SH-SY5Y (cell line): ENCODE data around the gene GRK1.

Experiments used
- GATA2 ChIP-seq: IDR thresholded peaks from 2 replicates; pipeline ENCODE4 v1.6.1; 2011; ENCODE audit warnings: mild to moderate bottlenecking, low read depth, low read length
- GATA3 ChIP-seq: IDR thresholded peaks from 2 replicates; pipeline ENCODE4 v1.6.1; 2011; ENCODE audit warnings: low read depth, mild to moderate bottlenecking, low read length, moderate library complexity

DNA sequence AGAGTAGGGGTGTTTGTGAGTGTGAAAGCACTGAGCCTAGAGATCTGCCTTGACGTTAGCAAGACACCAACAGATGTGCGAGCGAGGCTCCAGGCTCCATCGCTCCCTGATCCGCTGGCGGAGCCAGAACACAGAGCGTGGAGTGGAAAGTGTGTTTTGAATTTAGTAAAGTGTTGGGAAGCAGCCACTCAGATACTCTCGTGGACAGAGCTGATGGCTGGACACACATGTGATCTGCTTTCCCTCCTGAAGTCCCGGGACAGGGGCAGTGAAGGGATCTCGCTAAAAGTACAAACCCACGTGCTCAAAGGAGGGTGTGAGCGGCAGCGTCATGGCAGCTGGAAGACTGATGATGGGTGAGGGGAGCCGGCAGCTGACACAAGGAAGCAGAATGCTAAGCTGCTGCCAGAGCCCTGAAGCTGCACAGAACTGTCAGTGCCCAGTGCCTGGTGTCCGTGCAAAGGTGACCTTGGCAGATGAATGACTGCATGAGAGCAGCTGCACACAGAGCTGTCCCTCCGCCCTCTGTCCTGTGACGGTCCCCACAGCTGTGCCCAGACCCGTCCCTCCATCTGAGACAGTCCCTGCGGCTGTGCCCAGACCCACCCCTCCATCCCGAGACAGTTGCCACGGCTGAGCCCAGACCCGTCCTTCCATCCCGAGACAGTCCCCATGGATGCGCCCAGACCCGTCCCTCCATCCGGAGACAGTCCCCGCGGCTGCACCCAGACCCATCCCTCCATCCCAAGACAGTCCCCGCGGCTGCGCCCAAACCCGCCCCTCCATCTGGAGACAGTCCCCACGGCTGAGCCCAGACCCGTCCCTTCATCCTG lies 62.4 kb downstream of the GRK1 start:
- TF ChIP-seq GATA2 (no peak), GATA3 (no peak)
